ENCODE data around the gene GPR153. TPM values are rescaled to one million over a fixed set of nuclear protein-coding genes. Genes with fewer than 3 reads are reported as not detected.
A peak's percentile ranks its signal among the peaks of the same experiment; 100 is the strongest.

The GPR153 gene
- polyA plus RNA-seq, 1 donor from 2014 or later: 26.9 TPM

DNA sequence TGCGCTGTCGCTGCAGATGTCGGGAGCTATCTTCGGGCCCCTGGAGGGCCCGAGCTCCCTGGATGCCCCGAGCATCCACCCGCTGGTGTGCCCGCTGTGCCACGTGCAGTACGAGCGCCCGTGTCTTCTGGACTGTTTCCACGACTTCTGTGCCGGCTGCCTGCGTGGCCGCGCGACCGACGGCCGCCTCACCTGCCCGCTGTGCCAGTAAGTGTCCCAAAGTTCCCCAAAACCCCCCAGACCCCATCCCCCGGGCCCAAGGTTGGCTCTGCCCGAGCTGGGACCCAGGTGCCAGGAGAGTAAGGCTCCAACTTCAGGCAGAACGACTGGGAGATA, 54.4 kb downstream of the GPR153 start:
- H3K36me3 ChIP-seq (ENCODE audit: insufficient read depth, low read length): no peaks in the 10 kb centered on the region
- H2AFZ ChIP-seq (ENCODE audit: low read depth, low read length): no peak overlapping the region
- no peaks in the 10 kb centered on the region for H4K20me1 ChIP-seq (ENCODE audit: insufficient read depth)
- H3K4me3 ChIP-seq (ENCODE audit: low read length): no peak overlapping the region
- H3K79me2 ChIP-seq (replicated peaks; ENCODE audit: insufficient read depth, low read length): no peaks in the 10 kb centered on the region
- H3K9ac ChIP-seq (ENCODE audit: low read length): no peak overlapping the region
- no peaks in the 10 kb centered on the region for H3K9me2 ChIP-seq (ENCODE audit: insufficient read depth, low read length)
- no peak for TF ChIP-seq REST (IDR thresholded peaks at IDR 0.05; ENCODE audit: borderline replicate concordance)
- TF ChIP-seq MXI1 (conservative IDR thresholded peaks at IDR 0.05; ENCODE audit: poor library complexity, severe bottlenecking): no peak
- TF ChIP-seq EP300 (conservative IDR thresholded peaks at IDR 0.05; ENCODE audit: poor library complexity, severe bottlenecking): no peak
- no peak for TF ChIP-seq POLR2AphosphoS5 (IDR thresholded peaks at IDR 0.05)
- no peak for TF ChIP-seq SMC3 (conservative IDR thresholded peaks at IDR 0.05; ENCODE audit: poor library complexity)
- H3F3A ChIP-seq (ENCODE audit: insufficient read depth, low read length, poor library complexity, severe bottlenecking): no peaks in the 10 kb centered on the region
- H3K27me3 ChIP-seq (ENCODE audit: insufficient read depth, low read depth, low read length): peaks cover 42% of the 10 kb centered on the region
- H3K9me3 ChIP-seq (ENCODE audit: low read length): no peaks in the 10 kb centered on the region
- H3K4me2 ChIP-seq (ENCODE audit: low read length): no peak overlapping the region
- H3K27ac ChIP-seq (ENCODE audit: low read length): no peak overlapping the region

GRCh38 chr1:6205849-6206519, 54.9 kb downstream of the GPR153 start, which contains the start of gene RNF207:
Gene RNF207 (plus strand): TSS chr1:6206119. CDS start chr1:6206536, 417 bp downstream.
- no peak within 1 kb of the TSS for H2AFZ ChIP-seq (ENCODE audit: low read depth, low read length)
- peaks cover 42% of the 10 kb centered on the region for H3K27me3 ChIP-seq (ENCODE audit: insufficient read depth, low read depth, low read length)
- no peaks in the 10 kb centered on the region for H3K36me3 ChIP-seq (ENCODE audit: insufficient read depth, low read length)
- no peak for TF ChIP-seq EZH2 (IDR thresholded peaks at IDR 0.05; ENCODE audit: borderline replicate concordance, insufficient read depth, low read length, poor library complexity, severe bottlenecking)
- no peak for TF ChIP-seq RAD21 (conservative IDR thresholded peaks at IDR 0.05)
- TF ChIP-seq EP300 (conservative IDR thresholded peaks at IDR 0.05; ENCODE audit: poor library complexity, severe bottlenecking): no peak
- no peak for TF ChIP-seq SMC3 (conservative IDR thresholded peaks at IDR 0.05; ENCODE audit: poor library complexity)
- no peak for TF ChIP-seq REST (IDR thresholded peaks at IDR 0.05; ENCODE audit: borderline replicate concordance)
- no peaks in the 10 kb centered on the region for H3K9me2 ChIP-seq (ENCODE audit: insufficient read depth, low read length)
- no peaks in the 10 kb centered on the region for H3K79me2 ChIP-seq (replicated peaks; ENCODE audit: insufficient read depth, low read length)
- no peaks in the 10 kb centered on the region for H3K9me3 ChIP-seq (ENCODE audit: low read length)
- H4K20me1 ChIP-seq (ENCODE audit: insufficient read depth): no peaks in the 10 kb centered on the region
- peak within 1 kb of the TSS; percentile 25 for H3K4me3 ChIP-seq (ENCODE audit: low read length)
- H3K4me2 ChIP-seq (ENCODE audit: low read length): no peak within 1 kb of the TSS
- no peaks in the 10 kb centered on the region for H3F3A ChIP-seq (ENCODE audit: insufficient read depth, low read length, poor library complexity, severe bottlenecking)
- H3K9ac ChIP-seq (ENCODE audit: low read length): no peak within 1 kb of the TSS
- no peak within 1 kb of the TSS for H3K27ac ChIP-seq (ENCODE audit: low read length)

Measured in neural cell (in vitro differentiated cells).